Keratinocyte (primary cell): ENCODE measurements around the gene GTF3C5. TPM values are rescaled to one million over a fixed set of nuclear protein-coding genes. Genes with fewer than 3 reads are reported as not detected.
"Not testable (repeated sequence)": the region's sequence is repeated elsewhere in the genome, so short reads cannot be mapped to it uniquely, and the experiment has no call there.

Experiments used
- DNase-seq: peaks from one replicate; pipeline ENCODE4 v3.0.0-alpha.2; 2011; ENCODE audit warnings: low read depth, missing footprints, low spot score
- FAIRE-seq: peaks from 2 replicates; lab custom pipeline; 2011; peaks lifted over from hg19 to GRCh38; lab: Jason Lieb, UNC
- H2AFZ ChIP-seq: 2 replicates; pipeline ENCODE4 v1.6.0; 2012; ENCODE audit warnings: low read length, control low read depth, inconsistent platforms; ENCODE audit not compliant: control insufficient read depth
- H3K27ac ChIP-seq: 2 replicates; pipeline ENCODE4 v1.5.1; 2011; ENCODE audit warnings: low read length; ENCODE audit not compliant: control insufficient read depth, insufficient read depth
- H3K27me3 ChIP-seq: 3 replicates; pipeline ENCODE4 v1.6.0; 2011; ENCODE audit warnings: low read length; ENCODE audit not compliant: control insufficient read depth, insufficient read depth; ENCODE audit errors: extremely low read depth
- H3K36me3 ChIP-seq, 2 experiments: 2 replicates in 1 of 2; 3 replicates in 1 of 2; pipeline ENCODE4 v1.5.1; 2011; ENCODE audit warnings: low read length in 2 of 2, mild to moderate bottlenecking in 1 of 2; ENCODE audit not compliant: control insufficient read depth in 2 of 2, insufficient read depth in 2 of 2; ENCODE audit errors: extremely low read depth in 1 of 2
- H3K4me1 ChIP-seq: 3 replicates; pipeline ENCODE4 v1.5.1; 2011; ENCODE audit warnings: low read length; ENCODE audit not compliant: control insufficient read depth, insufficient read depth; ENCODE audit errors: extremely low read depth
- H3K4me2 ChIP-seq: 3 replicates; pipeline ENCODE4 v1.6.0; 2011; ENCODE audit warnings: low read depth, low read length; ENCODE audit not compliant: control insufficient read depth, insufficient read depth; ENCODE audit errors: extremely low read depth
- H3K4me3 ChIP-seq, 3 experiments: fragments of 200-600 bp in 1 of 3; sonication (generic) in 1 of 3; 2 replicates in 2 of 3; 3 replicates in 1 of 3; pipeline ENCODE4 v1.5.1; 2011 to 2016; ENCODE audit warnings: low read length in 3 of 3, mild to moderate bottlenecking in 3 of 3, control low read depth in 2 of 3, inconsistent platforms in 1 of 3, low read depth in 1 of 3, mixed read lengths in 1 of 3, mixed run types in 1 of 3, moderate library complexity in 1 of 3; ENCODE audit not compliant: control insufficient read depth in 2 of 3, insufficient read depth in 2 of 3; ENCODE audit errors: extremely low read depth in 1 of 3
- H3K79me2 ChIP-seq: 2 replicates; pipeline ENCODE4 v1.6.0; 2012; ENCODE audit warnings: low read length; ENCODE audit not compliant: control insufficient read depth, insufficient read depth
- H3K9ac ChIP-seq: 3 replicates; pipeline ENCODE4 v1.6.0; 2011; ENCODE audit warnings: low read length; ENCODE audit not compliant: control insufficient read depth, insufficient read depth; ENCODE audit errors: extremely low read depth
- H3K9me1 ChIP-seq: 3 replicates; pipeline ENCODE4 v1.6.0; 2011; ENCODE audit warnings: low read length; ENCODE audit not compliant: control insufficient read depth, insufficient read depth; ENCODE audit errors: extremely low read depth
- H3K9me3 ChIP-seq: 2 replicates; pipeline ENCODE4 v1.5.1; 2012; ENCODE audit warnings: low read depth, low read length; ENCODE audit not compliant: control insufficient read depth
- H4K20me1 ChIP-seq: 3 replicates; pipeline ENCODE4 v1.6.0; 2011; ENCODE audit warnings: low read length; ENCODE audit not compliant: control insufficient read depth, insufficient read depth; ENCODE audit errors: extremely low read depth
- EZH2 ChIP-seq: IDR thresholded peaks from one replicate; pipeline ENCODE4 v1.6.1; 2012; ENCODE audit warnings: inconsistent platforms, mild to moderate bottlenecking, low read length, moderate library complexity
- dilution Hi-C: fragments of 300-500 bp; cut with MboI; formaldehyde crosslinking; loops from one replicate; pipeline ENCODE4 v1.7.0; 2020; ENCODE audit warnings: low sequenced_read_pairs; ENCODE audit not compliant: extremely low pct_ligation_motif_present
- polyA plus RNA-seq, 5 experiments: library from polyadenylated mRNA; depleted of rRNA in 3 of 5; stranded (reverse) in 3 of 5; stranded (forward) in 1 of 5; unstranded in 1 of 5; fragments of >200 nt; gene quantifications; 1 replicate in 1 of 5; 2 replicates in 3 of 5; 3 replicates in 1 of 5; pipeline versions ENCODE4 v1.2.1 to v1.2.3, GENCODE V29; 2011 to 2012; ENCODE audit warnings: missing spikeins in 2 of 5, low read depth in 1 of 5, low replicate concordance in 1 of 5
- TF ChIP-seq, protein P1 (sequence below), 3 experiments: IDR thresholded peaks in 1 of 3; conservative IDR thresholded peaks in 1 of 3; optimal IDR thresholded peaks in 1 of 3; 2 replicates in 2 of 3; 3 replicates in 1 of 3; pipeline versions ENCODE3 to v1.5.1; 2011; ENCODE audit warnings: low read length in 3 of 3, mild to moderate bottlenecking in 3 of 3, moderate library complexity in 2 of 3, control low read depth in 1 of 3, inconsistent platforms in 1 of 3; ENCODE audit not compliant: insufficient read depth in 2 of 3; ENCODE audit errors: extremely low read depth in 1 of 3

GTF3C5 gene
- polyA plus RNA-seq, 1 donor (not counting 4 experiments of a cell fraction or from before 2014, with no cell fraction given), result 37.2 TPM

DNA sequence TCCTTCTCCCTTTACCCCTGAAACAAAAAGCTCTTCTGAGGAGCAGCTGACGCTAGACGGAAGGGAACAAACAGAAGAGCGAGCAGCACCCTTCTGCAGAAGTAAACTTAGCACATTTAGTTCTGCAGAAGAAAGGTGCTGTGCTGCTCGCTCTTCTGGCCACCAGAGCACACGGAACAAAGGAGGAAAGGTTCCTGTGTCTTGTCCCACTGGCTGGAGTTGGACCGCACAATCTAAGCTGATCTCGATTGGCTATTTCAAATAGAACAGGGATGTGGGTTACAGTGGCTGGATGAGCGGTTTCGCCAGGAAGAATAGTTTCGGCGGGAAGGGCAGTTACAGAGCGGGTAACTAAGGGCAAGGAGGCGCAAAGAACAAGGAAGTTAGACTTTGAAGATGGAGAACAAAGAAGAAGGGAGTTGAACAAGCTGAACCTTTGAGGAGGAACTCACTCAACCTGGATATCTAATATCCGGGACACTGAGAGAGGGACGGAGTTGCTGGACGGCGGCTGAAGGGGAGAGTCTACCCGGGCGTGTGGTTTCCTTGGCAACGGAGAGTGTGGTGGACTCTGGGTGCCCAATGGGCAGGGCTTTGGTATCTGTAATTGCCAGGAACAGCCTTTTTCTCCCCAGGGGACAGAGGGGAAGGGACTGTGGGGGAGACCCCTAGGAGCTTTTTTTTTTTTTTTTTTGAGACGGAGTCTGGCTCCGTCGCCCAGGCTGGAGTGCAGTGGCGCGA lies 7.1 kb downstream of the GTF3C5 start:
- dilution Hi-C loops, result no loop called here

DNA sequence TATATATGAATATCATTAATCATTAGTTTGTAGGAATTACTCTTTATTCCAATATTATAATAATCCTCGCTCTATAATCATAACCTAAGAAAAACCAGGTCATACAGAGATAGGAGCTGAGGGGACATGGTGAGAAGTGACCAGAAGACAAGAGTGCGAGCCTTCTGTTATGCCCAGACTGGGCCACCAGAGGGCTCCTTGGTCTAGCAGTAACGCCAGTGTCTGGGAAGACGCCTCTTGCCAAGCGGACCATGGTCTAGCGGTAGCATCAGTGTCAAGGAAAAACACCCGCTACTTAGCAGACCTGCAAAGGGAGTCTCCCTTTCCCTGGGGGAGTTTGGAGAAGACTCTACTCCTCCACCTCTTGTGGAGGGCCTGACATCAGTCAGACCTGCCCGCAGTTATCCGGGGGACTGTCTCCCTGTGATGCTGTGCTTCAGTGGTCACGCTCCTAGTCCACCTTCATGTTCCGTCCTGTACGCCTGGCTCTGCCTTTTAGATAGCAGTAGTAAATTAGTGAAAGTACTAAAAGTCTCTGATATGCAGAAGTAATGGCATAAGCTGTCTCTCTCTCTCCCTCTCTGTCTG lies 10.2 kb downstream of the GTF3C5 start:
- H3K27ac ChIP-seq, FAIRE-seq, H3K9ac ChIP-seq, H3K4me1 ChIP-seq, H3K4me3 ChIP-seq, dilution Hi-C loops, H3K9me1 ChIP-seq, H3K4me2 ChIP-seq, H2AFZ ChIP-seq, H3K9me3 ChIP-seq, DNase-seq, H3K27me3 ChIP-seq: not testable (repeated sequence)
- TF ChIP-seq, protein P1, sequence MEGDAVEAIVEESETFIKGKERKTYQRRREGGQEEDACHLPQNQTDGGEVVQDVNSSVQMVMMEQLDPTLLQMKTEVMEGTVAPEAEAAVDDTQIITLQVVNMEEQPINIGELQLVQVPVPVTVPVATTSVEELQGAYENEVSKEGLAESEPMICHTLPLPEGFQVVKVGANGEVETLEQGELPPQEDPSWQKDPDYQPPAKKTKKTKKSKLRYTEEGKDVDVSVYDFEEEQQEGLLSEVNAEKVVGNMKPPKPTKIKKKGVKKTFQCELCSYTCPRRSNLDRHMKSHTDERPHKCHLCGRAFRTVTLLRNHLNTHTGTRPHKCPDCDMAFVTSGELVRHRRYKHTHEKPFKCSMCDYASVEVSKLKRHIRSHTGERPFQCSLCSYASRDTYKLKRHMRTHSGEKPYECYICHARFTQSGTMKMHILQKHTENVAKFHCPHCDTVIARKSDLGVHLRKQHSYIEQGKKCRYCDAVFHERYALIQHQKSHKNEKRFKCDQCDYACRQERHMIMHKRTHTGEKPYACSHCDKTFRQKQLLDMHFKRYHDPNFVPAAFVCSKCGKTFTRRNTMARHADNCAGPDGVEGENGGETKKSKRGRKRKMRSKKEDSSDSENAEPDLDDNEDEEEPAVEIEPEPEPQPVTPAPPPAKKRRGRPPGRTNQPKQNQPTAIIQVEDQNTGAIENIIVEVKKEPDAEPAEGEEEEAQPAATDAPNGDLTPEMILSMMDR (optimal IDR thresholded peaks at IDR 0.05 in 1 of 3, IDR thresholded peaks at IDR 0.05 in 1 of 3, conservative IDR thresholded peaks at IDR 0.05 in 1 of 3; ENCODE audit: extremely low read depth in 1 of 3, insufficient read depth in 2 of 3, low read length in 3 of 3), result peak in 2 of 3 experiments; percentile 46 to 65
- H3K36me3 ChIP-seq, result peaks cover 28 to 29% of the 10 kb centered on the region in 2 experiments
- H4K20me1 ChIP-seq, result peaks cover 13% of the 10 kb centered on the region
- peaks cover 36% of the 10 kb centered on the region for H3K79me2 ChIP-seq

More for the DNA sequence above, 7.1 kb downstream of the GTF3C5 start:
- Histone ChIP-seq H3K4me1 (no peaks in the 10 kb centered on the region), H3K79me2 (peaks cover 67% of the 10 kb centered on the region), H2AFZ (no peak overlapping the region), H3K4me2 (no peak overlapping the region), H3K27me3 (no peaks in the 10 kb centered on the region), H3K36me3 (peaks cover 9 to 11% of the 10 kb centered on the region in 2 experiments), H3K9me3 (no peaks in the 10 kb centered on the region), H3K27ac (no peak overlapping the region), H3K9ac (no peak overlapping the region), H3K9me1 (no peaks in the 10 kb centered on the region), H3K4me3 (no peak overlapping the region), H4K20me1 (peaks cover 10% of the 10 kb centered on the region)
- DNase-seq (no peak), FAIRE-seq (no peak)
- TF ChIP-seq EZH2, result no peak
- TF ChIP-seq, protein P1 (optimal IDR thresholded peaks at IDR 0.05 in 1 of 3, IDR thresholded peaks at IDR 0.05 in 1 of 3, conservative IDR thresholded peaks at IDR 0.05 in 1 of 3; ENCODE audit: extremely low read depth in 1 of 3, insufficient read depth in 2 of 3, low read length in 3 of 3), result no peak
